ENCODE measurements around the gene ITPR1.

DNA sequence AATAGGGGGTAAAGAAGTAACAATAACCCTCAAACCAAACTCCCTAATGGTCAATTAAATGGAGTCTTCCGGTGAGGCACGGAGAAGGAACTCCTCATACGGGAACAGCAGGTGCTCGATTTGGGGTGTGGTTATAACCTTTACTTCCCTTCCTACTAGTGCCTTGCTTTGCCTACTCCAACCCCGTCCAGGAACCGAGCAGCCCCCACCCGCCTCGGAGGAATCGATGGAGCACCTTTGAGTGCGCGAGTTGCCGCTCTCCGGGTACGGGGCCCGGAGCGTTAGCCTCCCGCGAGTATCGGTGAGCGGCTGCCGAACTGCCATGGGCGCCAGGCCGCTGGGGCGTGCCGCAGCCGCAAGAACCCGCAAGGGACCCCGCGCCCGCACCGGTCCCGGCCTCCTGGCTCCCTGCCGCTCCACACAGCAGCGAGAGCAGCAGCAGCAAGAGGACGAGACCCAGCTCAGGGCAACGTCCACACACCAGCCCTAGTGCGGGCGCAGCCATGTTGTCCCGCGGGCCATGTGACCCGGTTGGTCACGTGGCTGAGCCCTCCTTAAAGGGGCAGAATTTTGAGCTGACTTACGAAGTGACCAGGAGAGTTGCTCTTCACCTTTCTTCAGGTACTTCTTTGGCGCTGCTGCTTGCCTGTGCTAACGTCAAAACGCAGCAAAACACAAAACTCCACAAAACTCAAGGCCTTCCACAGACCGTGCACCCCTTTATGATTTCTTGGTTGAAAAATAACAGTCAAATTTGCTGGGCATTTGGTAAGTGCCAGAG lies 26.2 kb upstream of the ITPR1 start, which contains the start of gene SUMF1:
- TF ChIP-seq, protein P1, sequence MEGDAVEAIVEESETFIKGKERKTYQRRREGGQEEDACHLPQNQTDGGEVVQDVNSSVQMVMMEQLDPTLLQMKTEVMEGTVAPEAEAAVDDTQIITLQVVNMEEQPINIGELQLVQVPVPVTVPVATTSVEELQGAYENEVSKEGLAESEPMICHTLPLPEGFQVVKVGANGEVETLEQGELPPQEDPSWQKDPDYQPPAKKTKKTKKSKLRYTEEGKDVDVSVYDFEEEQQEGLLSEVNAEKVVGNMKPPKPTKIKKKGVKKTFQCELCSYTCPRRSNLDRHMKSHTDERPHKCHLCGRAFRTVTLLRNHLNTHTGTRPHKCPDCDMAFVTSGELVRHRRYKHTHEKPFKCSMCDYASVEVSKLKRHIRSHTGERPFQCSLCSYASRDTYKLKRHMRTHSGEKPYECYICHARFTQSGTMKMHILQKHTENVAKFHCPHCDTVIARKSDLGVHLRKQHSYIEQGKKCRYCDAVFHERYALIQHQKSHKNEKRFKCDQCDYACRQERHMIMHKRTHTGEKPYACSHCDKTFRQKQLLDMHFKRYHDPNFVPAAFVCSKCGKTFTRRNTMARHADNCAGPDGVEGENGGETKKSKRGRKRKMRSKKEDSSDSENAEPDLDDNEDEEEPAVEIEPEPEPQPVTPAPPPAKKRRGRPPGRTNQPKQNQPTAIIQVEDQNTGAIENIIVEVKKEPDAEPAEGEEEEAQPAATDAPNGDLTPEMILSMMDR (IDR thresholded peaks at IDR 0.05): no peak
- TF ChIP-seq POLR2A (IDR thresholded peaks at IDR 0.05) (peak; percentile 54 to 58), EP300 (IDR thresholded peaks at IDR 0.05) (no peak), POLR2AphosphoS5 (IDR thresholded peaks at IDR 0.05) (peak; percentile 70)

Data from gastroesophageal sphincter (tissue), 3 donors.